Gastrocnemius medialis (tissue), 4 donors: ENCODE results near the gene MAP3K19. TPM values are rescaled to one million over a fixed set of nuclear protein-coding genes. Genes with fewer than 3 reads are reported as not detected.
"Not testable (repeated sequence)": the region's sequence is repeated elsewhere in the genome, so short reads cannot be mapped to it uniquely, and the experiment has no call there.

Experiments
- ATAC-seq, 2 donors: fragments of 150-250 bp; one replicate each; pipeline ENCODE4 v1.9.1; 2016
- DNase-seq, 2 donors: peaks; one replicate each; pipeline ENCODE4 v3.0.0-alpha.2; 2019
- H3K27ac ChIP-seq, 4 donors: fragments of 200-600 bp; sonication (generic); 1 replicate in 1 of 4; 2 replicates in 3 of 4; pipeline ENCODE4 v1.5.1; 2016 to 2018; ENCODE audit warnings: mild to moderate bottlenecking in 2 of 4, moderate library complexity in 1 of 4
- H3K27me3 ChIP-seq, 3 donors: fragments of 200-600 bp; sonication (generic) in 2 of 3; 1 replicate in 1 of 3; 2 replicates in 2 of 3; pipeline versions ENCODE4 v1.5.1 to v1.6.0; 2016 to 2019; ENCODE audit warnings: mild to moderate bottlenecking in 1 of 3, moderate library complexity in 1 of 3
- H3K36me3 ChIP-seq, 2 donors: fragments of 200-600 bp; sonication (generic) in 1 of 2; one replicate each; pipeline ENCODE4 v1.5.1; 2017 to 2018
- H3K4me1 ChIP-seq, 2 donors: fragments of 200-600 bp; sonication (generic) in 1 of 2; one replicate each; pipeline ENCODE4 v1.5.1; 2016 to 2017; ENCODE audit warnings: mild to moderate bottlenecking in 2 of 2
- H3K4me3 ChIP-seq, 4 donors: fragments of 200-600 bp; sonication (generic) in 3 of 4; 1 replicate in 1 of 4; 2 replicates in 3 of 4; pipeline ENCODE4 v1.5.1; 2016 to 2019; ENCODE audit warnings: mild to moderate bottlenecking in 2 of 4
- H3K9me3 ChIP-seq, 3 donors: fragments of 200-600 bp; sonication (generic) in 2 of 3; 1 replicate in 1 of 3; 2 replicates in 2 of 3; pipeline ENCODE4 v1.5.1; 2016 to 2019
- CTCF ChIP-seq, 5 experiments: fragments of 450-650 bp in 3 of 5; fragments of 200-600 bp in 2 of 5; sonication (generic) in 2 of 5; IDR thresholded peaks in 4 of 5; conservative IDR thresholded peaks in 1 of 5; 1 replicate in 4 of 5; 2 replicates in 1 of 5; pipeline ENCODE4 v1.5.1; 2016 to 2019; ENCODE audit warnings: antibody characterized with exemption in 5 of 5, mild to moderate bottlenecking in 3 of 5, moderate library complexity in 3 of 5
- POLR2A ChIP-seq, 2 donors: fragments of 450-650 bp; IDR thresholded peaks; one replicate each; pipeline ENCODE4 v1.6.1; 2017; ENCODE audit warnings: antibody characterized with exemption in 2 of 2, mild to moderate bottlenecking in 2 of 2, moderate library complexity in 2 of 2
- in situ Hi-C, 4 donors: fragments of 200-750 bp; cut with MboI; loops; one replicate each; pipeline versions ENCODE4 v1.15.0 to v1.8.0; 2017; ENCODE audit warnings: low sequenced_read_pairs in 4 of 4
- intact Hi-C: fragments of 100-400 bp; cut with DNase I; formaldehyde crosslinking; loops from one replicate; pipeline ENCODE4 v1.15.1; 2023; ENCODE audit warnings: low total_unique reads
- total RNA-seq, 4 donors: library from RNA; depleted of rRNA; stranded (reverse); fragments of >200 nt; gene quantifications; one replicate each; pipeline versions ENCODE4 v1.1.0 to v1.2.3, GENCODE V29; 2016

Gene MAP3K19
- total RNA-seq, 4 donors from 2014 or later: not detected

- no peak for ATAC-seq
- DNase-seq: no peak
- no peak for TF ChIP-seq CTCF (IDR thresholded peaks at IDR 0.05 in 4 of 5, conservative IDR thresholded peaks at IDR 0.05 in 1 of 5)
- no peak for TF ChIP-seq POLR2A (IDR thresholded peaks at IDR 0.05)
- peaks cover 0 to 27% of the 10 kb centered on the region in 2 donors for H3K36me3 ChIP-seq
- in situ Hi-C loops (no loop called here), intact Hi-C loops (no loop called here)
- H3K4me1 ChIP-seq: no peaks in the 10 kb centered on the region
- H3K9me3 ChIP-seq: no peaks in the 10 kb centered on the region
- no peak overlapping the region for H3K27ac ChIP-seq
- H3K4me3 ChIP-seq: no peak overlapping the region
- no peaks in the 10 kb centered on the region for H3K27me3 ChIP-seq
Observed at GRCh38 chr2:135093670-135094330, 46.6 kb upstream of the MAP3K19 start.

- ATAC-seq: no peak
- in situ Hi-C loops: no loop called here
Observed at GRCh38 chr2:135093193-135093592, 45.9 kb upstream of the MAP3K19 start.

DNA sequence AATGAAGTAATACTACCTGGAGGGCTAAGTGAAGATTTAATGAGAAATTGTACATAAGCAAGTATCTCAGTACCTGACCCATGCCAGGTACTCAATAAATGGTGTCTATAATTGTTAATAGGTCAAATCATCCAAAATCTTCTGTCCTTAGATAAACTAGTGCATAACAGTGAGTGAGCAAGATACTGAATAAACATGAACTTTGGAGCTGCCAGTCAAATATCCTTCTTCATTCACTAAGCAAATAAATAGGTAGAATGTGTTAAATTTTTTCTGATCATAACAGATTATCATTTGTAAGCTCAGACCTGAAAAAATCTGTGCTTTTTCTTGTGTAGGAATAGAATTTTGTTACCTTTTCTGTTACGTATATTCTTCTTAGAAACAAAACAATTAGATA lies 44.4 kb upstream of the MAP3K19 start:
- H3K27me3 ChIP-seq: no peaks in the 10 kb centered on the region
- no peaks in the 10 kb centered on the region for H3K9me3 ChIP-seq
- intact Hi-C loops: no loop called here
- ATAC-seq: no peak
- H3K36me3 ChIP-seq: peaks cover 0 to 27% of the 10 kb centered on the region in 2 donors
- H3K27ac ChIP-seq: no peak overlapping the region
- TF ChIP-seq POLR2A (IDR thresholded peaks at IDR 0.05) (no peak), CTCF (IDR thresholded peaks at IDR 0.05 in 4 of 5, conservative IDR thresholded peaks at IDR 0.05 in 1 of 5) (no peak)
- no peak for DNase-seq
- no peak overlapping the region for H3K4me3 ChIP-seq
- in situ Hi-C loops: no loop called here
- peaks cover 0 to 8% of the 10 kb centered on the region in 2 donors for H3K4me1 ChIP-seq

More at GRCh38 chr2:135093193-135093592, 45.9 kb upstream of the MAP3K19 start:
- intact Hi-C loops: no loop called here
- no peaks in the 10 kb centered on the region for H3K27me3 ChIP-seq
- no peak for TF ChIP-seq CTCF (IDR thresholded peaks at IDR 0.05 in 4 of 5, conservative IDR thresholded peaks at IDR 0.05 in 1 of 5)
- no peak for TF ChIP-seq POLR2A (IDR thresholded peaks at IDR 0.05)
- H3K27ac ChIP-seq: no peak overlapping the region
- H3K4me3 ChIP-seq: no peak overlapping the region
- no peak for DNase-seq
- H3K4me1 ChIP-seq: no peaks in the 10 kb centered on the region
- H3K9me3 ChIP-seq: no peaks in the 10 kb centered on the region
- H3K36me3 ChIP-seq: peaks cover 0 to 27% of the 10 kb centered on the region in 2 donors

DNA sequence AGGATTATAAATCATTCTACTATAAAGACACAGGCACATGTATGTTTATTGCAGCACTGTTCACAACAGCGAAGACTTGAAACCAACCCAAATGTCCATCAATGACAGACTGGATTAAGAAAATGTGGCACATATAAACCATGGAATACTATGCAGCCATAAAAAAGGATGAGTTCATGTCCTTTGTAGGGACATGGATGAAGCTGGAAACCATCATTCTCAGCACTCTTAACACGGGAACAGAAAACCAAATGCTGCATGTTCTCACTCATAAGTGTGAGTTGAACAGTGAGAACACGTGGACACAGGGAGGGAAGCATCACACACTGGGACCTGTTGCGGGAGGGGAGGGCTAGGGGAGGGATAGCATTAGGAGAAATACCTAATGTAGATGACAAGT lies 42.4 kb upstream of the MAP3K19 start:
- intact Hi-C loops, H3K27me3 ChIP-seq, in situ Hi-C loops, H3K4me3 ChIP-seq, H3K9me3 ChIP-seq, H3K4me1 ChIP-seq, H3K27ac ChIP-seq, DNase-seq, ATAC-seq: not testable (repeated sequence)
- peaks cover 0 to 13% of the 10 kb centered on the region in 2 donors for H3K36me3 ChIP-seq

- H3K9me3 ChIP-seq: no peaks in the 10 kb centered on the region
- in situ Hi-C loops: no loop called here
- H3K36me3 ChIP-seq: no peaks in the 10 kb centered on the region
- no peak overlapping the region for H3K27ac ChIP-seq
- ATAC-seq (no peak), DNase-seq (no peak)
- intact Hi-C loops: no loop called here
- no peak for TF ChIP-seq POLR2A (IDR thresholded peaks at IDR 0.05)
- TF ChIP-seq CTCF (IDR thresholded peaks at IDR 0.05 in 4 of 5, conservative IDR thresholded peaks at IDR 0.05 in 1 of 5): no peak
- no peaks in the 10 kb centered on the region for H3K27me3 ChIP-seq
- H3K4me1 ChIP-seq: peaks cover 0 to 8% of the 10 kb centered on the region in 2 donors
- H3K4me3 ChIP-seq: no peak overlapping the region
Observed at GRCh38 chr2:135086222-135086621, 39.0 kb upstream of the MAP3K19 start.
